Bronchial epithelial cell (primary cell): Measurements from ENCODE around the gene DHX35. TPM values are rescaled to one million over a fixed set of nuclear protein-coding genes. Genes with fewer than 3 reads are reported as not detected.

Experiments used
- DNase-seq: peaks from one replicate; pipeline ENCODE4 v3.0.0-alpha.2; 2010; ENCODE audit warnings: low read depth
- FAIRE-seq: peaks from 2 replicates; lab custom pipeline; 2011; peaks lifted over from hg19 to GRCh38; lab: Jason Lieb, UNC
- H3K27me3 ChIP-seq: 2 replicates; pipeline ENCODE4 v1.5.1; 2011; ENCODE audit warnings: low read length; ENCODE audit not compliant: control insufficient read depth, insufficient read depth
- H3K36me3 ChIP-seq: 2 replicates; pipeline ENCODE4 v1.5.1; 2011; ENCODE audit warnings: low read length; ENCODE audit not compliant: control insufficient read depth, insufficient read depth
- H3K4me3 ChIP-seq: 2 replicates; pipeline ENCODE4 v1.5.1; 2011; ENCODE audit warnings: mild to moderate bottlenecking, low read depth, low read length, control low read depth
- total RNA-seq: library from RNA; depleted of rRNA; stranded (reverse); fragments of >200 nt; gene quantifications from 2 replicates; pipeline ENCODE4 v1.2.1, GENCODE V29; 2014
- TF ChIP-seq, protein P1 (sequence below): IDR thresholded peaks from 2 replicates; pipeline ENCODE4 v1.5.1; 2011; ENCODE audit warnings: mild to moderate bottlenecking, moderate library complexity, low read length, control low read depth, inconsistent platforms; ENCODE audit not compliant: insufficient read depth, severe bottlenecking

DHX35 gene
- total RNA-seq, 1 donor from 2014 or later, result 8.2 TPM

DNA sequence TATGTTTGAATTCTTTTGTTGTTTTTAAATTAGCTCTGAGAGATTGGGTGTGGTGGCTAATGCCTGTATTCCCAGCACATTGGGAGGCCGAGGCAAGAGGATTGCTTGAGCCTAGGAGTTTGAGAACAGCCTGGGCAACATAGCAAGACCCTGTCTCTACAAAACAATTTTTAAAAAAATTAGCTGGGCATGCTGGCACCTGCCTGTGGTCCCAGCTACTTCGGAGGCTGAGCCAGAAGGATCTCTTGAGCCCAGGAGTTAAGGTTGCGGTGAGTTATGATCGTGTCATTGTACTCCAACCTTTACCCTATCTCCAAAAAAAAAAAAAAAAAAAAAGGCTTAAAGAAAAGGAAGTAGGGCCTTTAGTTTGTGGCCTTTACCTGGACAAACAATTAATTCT lies 22.9 kb downstream of the DHX35 start:
- Histone ChIP-seq H3K27me3 (no peaks in the 10 kb centered on the region), H3K4me3 (no peak overlapping the region), H3K36me3 (peaks cover 1% of the 10 kb centered on the region)
- FAIRE-seq (no peak), DNase-seq (peak; percentile 14)
- TF ChIP-seq, protein P1, sequence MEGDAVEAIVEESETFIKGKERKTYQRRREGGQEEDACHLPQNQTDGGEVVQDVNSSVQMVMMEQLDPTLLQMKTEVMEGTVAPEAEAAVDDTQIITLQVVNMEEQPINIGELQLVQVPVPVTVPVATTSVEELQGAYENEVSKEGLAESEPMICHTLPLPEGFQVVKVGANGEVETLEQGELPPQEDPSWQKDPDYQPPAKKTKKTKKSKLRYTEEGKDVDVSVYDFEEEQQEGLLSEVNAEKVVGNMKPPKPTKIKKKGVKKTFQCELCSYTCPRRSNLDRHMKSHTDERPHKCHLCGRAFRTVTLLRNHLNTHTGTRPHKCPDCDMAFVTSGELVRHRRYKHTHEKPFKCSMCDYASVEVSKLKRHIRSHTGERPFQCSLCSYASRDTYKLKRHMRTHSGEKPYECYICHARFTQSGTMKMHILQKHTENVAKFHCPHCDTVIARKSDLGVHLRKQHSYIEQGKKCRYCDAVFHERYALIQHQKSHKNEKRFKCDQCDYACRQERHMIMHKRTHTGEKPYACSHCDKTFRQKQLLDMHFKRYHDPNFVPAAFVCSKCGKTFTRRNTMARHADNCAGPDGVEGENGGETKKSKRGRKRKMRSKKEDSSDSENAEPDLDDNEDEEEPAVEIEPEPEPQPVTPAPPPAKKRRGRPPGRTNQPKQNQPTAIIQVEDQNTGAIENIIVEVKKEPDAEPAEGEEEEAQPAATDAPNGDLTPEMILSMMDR, result no peak

DNA sequence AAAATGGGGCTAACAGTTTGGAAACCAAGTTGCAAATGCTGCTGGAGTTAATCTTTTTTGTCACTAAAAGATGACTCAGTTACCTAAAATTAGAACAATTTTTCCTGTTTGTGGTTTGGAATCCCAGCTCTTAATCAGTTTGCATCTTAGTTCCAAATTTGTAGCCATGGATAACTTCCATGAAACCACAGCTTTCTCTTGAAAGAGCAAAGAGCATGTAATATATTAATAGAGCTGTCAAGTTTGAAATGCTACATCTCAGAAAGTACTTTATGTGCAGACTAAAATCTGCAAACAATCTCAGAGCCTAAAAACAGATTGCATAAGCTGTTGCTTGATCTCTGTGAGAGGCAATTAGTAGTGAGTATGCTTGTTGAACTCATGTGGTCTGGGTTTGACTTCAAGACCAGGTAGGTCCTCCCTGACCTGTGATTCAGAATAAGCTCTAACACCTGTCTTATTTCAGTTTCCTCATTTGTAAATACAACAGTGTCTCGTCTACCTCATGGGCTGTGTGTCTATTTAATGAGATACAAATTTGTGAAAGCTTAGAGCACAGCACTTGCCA lies 23.5 kb downstream of the DHX35 start:
- TF ChIP-seq, protein P1, result no peak
- Histone ChIP-seq H3K36me3 (peaks cover 1% of the 10 kb centered on the region), H3K4me3 (no peak overlapping the region), H3K27me3 (no peaks in the 10 kb centered on the region)
- DNase-seq (peak; percentile 7), FAIRE-seq (peak; percentile 32)

DNA sequence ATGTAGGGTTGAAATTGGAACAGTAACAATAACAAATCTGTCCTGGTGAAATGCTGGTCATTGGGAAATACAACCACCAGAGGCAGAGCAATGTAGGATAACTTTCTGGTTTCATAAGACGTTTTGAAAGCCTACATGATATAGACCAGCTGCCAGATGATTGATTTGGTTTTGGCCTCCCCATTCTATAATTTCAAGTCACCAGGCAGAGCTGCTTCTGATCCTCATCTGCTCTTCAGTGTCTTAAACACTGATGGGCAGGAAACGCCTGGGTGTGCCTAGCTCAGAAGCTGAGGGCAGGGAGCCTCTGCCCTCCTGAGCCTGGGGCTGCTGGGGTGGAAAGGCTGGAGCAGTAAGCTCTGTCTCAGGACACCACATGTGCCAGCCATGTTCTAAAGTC lies 24.5 kb downstream of the DHX35 start:
- DNase-seq (no peak), FAIRE-seq (no peak)
- H3K4me3 ChIP-seq, result no peak overlapping the region
- no peaks in the 10 kb centered on the region for H3K27me3 ChIP-seq
- peaks cover 1% of the 10 kb centered on the region for H3K36me3 ChIP-seq
- TF ChIP-seq, protein P1, result no peak

DNA sequence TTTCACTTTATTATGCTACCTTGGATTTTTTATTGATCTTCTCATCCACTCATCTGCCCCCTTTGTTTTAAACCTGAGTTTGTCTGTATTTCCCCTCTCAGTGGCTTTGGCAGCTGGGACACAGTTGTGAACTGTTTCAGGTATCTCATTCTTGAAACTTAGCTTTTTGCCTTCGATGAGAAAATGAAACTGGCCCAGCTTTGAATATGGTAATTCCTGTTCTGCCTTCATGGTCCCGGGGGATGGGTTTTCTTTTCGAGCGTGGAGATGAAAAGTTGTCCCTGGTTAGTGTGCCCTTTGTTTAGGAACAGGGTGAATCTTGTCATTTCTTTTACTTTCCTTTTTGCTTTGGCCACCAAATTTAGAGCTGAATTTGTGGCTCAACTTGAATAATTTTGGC lies 25.6 kb downstream of the DHX35 start:
- FAIRE-seq (no peak), DNase-seq (no peak)
- Histone ChIP-seq H3K36me3 (peaks cover 1% of the 10 kb centered on the region), H3K4me3 (no peak overlapping the region), H3K27me3 (no peaks in the 10 kb centered on the region)
- TF ChIP-seq, protein P1, result no peak

DNA sequence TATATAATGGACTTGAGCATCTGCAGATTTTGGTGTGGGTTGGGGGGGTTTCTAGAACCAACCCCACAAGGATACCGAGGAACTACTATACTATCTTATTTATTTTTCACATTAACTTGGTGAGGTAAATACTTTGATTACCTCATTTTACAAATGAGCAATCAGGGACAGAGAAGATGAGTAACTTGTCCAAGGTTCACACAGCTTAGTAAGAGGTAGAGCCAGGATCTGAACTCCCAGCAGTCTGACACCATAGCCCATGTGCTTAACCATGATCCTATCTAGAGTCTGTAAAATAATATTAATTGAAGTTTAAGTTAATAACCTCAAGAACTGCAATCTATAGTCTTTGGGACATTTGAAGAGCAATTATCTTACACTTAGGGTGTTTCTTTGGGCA lies 28.6 kb downstream of the DHX35 start:
- Histone ChIP-seq H3K27me3 (no peaks in the 10 kb centered on the region), H3K4me3 (no peak overlapping the region), H3K36me3 (peaks cover 1% of the 10 kb centered on the region)
- TF ChIP-seq, protein P1, result no peak
- DNase-seq (peak; percentile 14), FAIRE-seq (no peak)
